Gastroesophageal sphincter (tissue), 3 donors: ENCODE results near the gene KLF15.

Experiments used
- POLR2A ChIP-seq, 2 donors: fragments of 450-650 bp; IDR thresholded peaks; one replicate each; pipeline ENCODE4 v1.6.1; 2017; ENCODE audit warnings: antibody characterized with exemption in 2 of 2, mild to moderate bottlenecking in 2 of 2, moderate library complexity in 1 of 2
- POLR2AphosphoS5 ChIP-seq: sonication (generic); formaldehyde crosslinking; IDR thresholded peaks from one replicate; pipeline ENCODE4 v1.6.1; 2017; ENCODE audit warnings: antibody characterized with exemption
- TF ChIP-seq, protein P1 (sequence below), 4 experiments: fragments of 200-600 bp in 2 of 4; fragments of 450-650 bp in 2 of 4; sonication (generic) in 1 of 4; IDR thresholded peaks; one replicate each; pipeline ENCODE4 v1.5.1; 2017 to 2019; ENCODE audit warnings: antibody characterized with exemption in 4 of 4, mild to moderate bottlenecking in 2 of 4, moderate library complexity in 2 of 4

DNA sequence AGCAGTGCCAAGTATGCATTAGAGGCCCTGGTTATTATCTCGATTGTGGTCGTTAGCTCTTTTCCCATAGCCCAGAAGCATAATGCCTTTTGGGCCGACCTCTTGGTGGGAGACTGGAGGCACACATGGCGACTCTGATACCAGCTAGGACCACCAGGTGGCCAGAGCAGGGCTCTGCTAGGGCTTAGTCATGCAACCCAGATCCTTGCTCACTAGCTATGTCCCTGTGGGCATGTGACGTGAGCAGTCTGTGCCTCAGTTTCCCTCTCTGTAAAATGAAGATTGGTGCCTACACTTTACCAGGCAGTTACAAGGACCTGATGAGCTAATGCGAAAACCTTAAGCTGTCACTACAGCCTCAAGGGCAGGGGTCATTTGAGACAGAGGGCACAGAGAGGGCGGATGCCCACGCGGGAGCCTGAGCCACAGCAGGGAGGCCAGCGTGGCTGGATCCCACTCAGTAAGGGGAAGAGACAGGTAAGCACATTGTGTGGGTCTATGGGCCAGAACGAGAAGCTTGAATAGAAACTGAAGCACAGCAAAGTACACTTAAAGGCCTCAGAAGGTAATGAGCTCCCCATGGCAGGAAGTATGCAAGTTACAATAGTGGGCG is 8.8 kb downstream of the KLF15 start:
- TF ChIP-seq POLR2AphosphoS5, result no peak
- TF ChIP-seq, protein P1, sequence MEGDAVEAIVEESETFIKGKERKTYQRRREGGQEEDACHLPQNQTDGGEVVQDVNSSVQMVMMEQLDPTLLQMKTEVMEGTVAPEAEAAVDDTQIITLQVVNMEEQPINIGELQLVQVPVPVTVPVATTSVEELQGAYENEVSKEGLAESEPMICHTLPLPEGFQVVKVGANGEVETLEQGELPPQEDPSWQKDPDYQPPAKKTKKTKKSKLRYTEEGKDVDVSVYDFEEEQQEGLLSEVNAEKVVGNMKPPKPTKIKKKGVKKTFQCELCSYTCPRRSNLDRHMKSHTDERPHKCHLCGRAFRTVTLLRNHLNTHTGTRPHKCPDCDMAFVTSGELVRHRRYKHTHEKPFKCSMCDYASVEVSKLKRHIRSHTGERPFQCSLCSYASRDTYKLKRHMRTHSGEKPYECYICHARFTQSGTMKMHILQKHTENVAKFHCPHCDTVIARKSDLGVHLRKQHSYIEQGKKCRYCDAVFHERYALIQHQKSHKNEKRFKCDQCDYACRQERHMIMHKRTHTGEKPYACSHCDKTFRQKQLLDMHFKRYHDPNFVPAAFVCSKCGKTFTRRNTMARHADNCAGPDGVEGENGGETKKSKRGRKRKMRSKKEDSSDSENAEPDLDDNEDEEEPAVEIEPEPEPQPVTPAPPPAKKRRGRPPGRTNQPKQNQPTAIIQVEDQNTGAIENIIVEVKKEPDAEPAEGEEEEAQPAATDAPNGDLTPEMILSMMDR (IDR thresholded peaks at IDR 0.05), result peak in 1 of 4 experiments; percentile 19
- TF ChIP-seq POLR2A (IDR thresholded peaks at IDR 0.05), result no peak
